ENCODE measurements around the gene SERPINB13.

Gene SERPINB13, protein sequence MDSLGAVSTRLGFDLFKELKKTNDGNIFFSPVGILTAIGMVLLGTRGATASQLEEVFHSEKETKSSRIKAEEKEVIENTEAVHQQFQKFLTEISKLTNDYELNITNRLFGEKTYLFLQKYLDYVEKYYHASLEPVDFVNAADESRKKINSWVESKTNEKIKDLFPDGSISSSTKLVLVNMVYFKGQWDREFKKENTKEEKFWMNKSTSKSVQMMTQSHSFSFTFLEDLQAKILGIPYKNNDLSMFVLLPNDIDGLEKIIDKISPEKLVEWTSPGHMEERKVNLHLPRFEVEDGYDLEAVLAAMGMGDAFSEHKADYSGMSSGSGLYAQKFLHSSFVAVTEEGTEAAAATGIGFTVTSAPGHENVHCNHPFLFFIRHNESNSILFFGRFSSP

DNA sequence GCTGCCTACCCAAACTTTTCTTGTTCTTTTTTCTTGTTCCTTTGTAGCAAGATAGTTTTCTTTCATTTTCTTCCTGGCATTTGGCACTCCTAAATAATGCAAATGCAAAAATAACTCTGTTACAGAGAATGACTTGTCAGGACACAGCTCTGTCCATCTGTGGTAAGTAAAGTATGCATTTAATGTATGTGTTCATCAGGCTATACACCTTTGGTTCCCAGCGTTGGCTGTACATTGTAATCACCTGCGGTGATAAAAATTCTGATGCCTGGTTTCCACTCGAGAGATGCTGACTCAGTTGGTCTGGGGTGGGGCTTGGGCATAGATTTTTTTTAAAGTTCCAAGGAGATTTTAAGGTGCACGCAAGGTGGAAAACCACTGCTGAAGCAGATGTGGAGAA lies at the start of gene SERPINB13:
SERPINB13 (plus strand) TSS at position 378 of the 400 bp plus-strand sequence. CDS start 1,325 bp downstream, outside the sequence.
- no peak for DNase-seq (ENCODE audit: low spot score)

DNA sequence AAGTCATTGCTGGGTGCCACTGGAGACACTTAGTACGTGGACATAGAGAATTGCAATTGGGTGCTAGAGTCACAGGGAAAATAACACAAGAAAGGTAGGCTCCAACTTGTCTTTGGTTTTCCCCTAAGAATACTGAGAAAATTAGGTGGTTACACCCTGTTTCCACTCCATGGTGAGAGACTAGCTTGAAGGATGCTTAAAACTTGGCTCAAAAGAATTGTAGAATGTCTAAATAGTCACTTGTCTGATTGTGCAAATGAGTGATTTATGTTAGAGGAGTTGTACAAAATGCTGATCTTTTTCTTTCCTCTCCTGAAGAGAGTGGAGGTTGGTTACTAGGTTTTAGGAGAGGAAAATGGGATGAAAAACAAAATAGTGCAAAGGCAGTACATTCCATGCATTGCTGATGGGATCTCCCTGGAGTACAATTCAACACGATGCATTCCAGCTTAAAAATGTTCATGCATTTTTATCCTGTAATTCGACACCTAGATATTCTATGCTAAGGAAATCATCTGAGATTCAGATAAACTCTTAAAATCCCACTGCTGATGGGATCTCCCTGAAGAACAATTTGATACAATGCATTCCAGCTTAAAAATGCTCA lies 47.1 kb upstream of the SERPINB13 start:
- no peak for DNase-seq (ENCODE audit: low spot score)

DNA sequence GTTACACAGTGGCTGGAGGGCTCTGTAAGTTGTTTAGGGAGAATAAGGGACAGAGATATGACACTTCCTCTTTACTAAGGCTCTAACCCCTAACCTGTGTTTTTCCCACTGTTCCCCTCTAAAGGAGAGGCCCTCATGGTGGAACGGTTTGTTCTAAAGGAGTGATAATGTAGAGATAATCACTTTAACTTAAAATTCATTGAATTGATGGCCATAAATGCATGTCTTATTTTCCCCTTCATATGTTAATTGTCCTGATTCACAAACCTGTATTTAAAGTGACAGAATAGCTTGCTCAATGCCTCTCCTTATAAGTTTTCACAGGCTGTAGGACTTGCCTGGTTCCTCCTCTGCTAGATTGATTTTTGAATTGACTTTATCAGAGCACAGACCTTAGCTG lies 45.1 kb upstream of the SERPINB13 start, which contains the start of gene SERPINB12:
SERPINB12 (plus strand) TSS at position 301 of the 400 bp plus-strand sequence. CDS start 13,791 bp downstream, outside the sequence.
- no peak for DNase-seq (ENCODE audit: low spot score)

DNA sequence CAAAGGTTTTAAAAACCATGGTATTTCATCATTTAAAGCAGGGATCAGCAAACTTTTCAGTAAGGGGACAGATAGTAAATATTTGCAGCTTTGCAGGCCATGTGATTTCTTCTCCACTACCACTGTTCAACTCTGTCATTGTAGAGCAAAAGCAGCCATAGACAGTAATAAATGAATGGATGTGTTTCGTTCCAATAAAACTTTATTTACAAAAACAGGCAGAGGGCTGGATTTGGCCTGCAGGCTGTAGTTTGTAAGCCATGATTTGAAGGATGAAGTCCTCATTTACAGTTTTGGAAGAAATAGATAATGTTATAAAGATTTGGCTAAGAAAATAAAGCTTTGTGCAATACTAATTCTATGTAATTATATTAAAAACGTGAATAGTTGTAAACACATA lies 43.1 kb upstream of the SERPINB13 start:
- no peak for DNase-seq (ENCODE audit: low spot score)

DNA sequence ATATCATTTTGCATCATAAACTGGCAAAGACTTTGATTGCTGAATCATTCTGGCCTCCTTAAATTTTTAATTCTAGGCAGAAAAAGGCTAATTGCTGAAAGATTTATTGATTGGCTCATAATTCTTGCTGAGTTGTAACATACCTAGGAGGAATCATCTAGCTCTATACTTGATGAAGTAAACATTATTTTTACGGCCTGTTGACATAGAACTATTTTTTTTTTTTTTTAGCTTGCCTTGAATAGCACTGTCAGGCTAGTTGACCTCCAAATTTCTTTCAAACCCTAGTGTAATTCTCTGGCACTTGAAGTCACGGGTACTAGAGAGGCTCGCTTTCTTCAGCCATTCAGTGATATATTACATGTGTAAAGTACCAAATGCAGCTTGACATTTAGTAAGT lies 42.1 kb upstream of the SERPINB13 start:
- no peak for DNase-seq (ENCODE audit: low spot score)

DNA sequence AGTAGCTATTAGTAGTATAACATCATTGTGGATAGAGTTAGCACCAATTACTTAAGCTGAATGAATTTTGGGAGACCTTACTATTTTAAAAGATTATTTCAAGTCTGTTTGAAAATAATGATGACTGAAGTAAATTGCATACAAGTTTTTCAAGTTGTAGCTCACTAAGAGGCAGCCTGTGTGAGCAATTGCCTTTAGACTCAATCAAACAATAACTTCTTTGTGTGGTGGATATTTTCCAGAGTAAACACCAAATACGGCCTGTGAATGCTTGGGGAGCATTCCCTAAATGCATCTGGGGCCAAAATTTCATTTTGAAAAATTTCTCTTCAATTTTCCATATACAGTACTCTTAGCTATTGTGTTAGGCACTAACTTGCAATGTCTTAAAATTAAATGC lies 37.1 kb upstream of the SERPINB13 start:
- DNase-seq (ENCODE audit: low spot score) = no peak

DNA sequence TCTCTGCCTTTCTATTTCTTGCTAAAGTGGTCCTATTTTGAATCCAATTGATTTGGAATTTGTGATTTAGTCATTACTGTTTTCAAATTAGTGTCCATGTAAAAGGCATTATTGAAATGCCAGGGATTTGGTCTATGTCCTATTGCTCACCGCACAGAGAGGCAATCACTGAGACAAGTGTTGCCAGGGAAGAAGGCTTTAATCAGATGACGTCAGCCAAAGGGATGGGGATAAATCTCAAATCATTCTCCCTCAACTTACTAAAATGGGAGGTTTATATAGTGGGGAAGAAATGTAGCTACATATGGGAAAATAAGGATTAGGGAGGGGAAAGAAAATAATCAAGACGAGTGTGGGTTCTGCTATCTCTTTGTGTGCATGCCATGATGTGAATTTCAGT lies 35.4 kb upstream of the SERPINB13 start:
- DNase-seq (ENCODE audit: low spot score) = no peak

DNA sequence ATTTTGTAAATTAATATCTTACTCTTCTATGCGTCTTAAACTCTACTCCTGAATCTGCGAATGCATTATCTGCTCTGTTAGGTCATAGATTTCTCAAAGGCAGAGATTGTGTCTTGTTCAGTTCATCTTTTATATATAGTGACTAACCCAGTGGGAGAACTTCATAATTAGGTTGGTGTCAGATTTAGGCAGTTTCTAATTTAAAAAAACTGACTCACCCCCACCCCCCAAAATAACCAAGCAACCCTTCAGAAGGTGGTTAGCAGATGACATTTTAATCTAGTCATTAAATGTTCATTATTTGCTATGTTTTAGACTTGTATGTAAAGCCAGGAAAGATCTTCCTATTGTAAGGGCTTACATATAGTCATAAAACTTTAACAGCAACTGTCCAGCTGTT lies 34.6 kb upstream of the SERPINB13 start:
- no peak for DNase-seq (ENCODE audit: low spot score)

DNA sequence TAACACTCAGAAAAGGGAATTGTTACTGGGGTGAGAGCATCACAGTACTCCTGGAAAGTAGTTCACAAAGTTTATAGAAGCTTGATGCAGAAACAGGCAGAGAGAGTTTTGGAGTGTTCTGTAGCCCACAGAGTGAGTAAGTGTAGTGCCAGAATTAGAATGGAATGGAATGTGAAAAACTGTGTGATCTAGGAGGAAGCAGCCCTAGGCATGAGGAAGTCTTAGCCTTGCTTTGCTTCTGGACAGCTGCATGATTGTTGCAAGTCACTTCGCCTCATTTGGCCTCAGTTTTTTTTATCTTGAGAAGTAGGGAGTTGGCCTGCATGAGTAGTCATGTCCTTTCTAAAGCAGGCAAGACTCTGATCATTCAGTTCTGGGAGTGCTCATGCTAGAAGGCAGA lies 34.1 kb upstream of the SERPINB13 start:
- DNase-seq (ENCODE audit: low spot score) = no peak

DNA sequence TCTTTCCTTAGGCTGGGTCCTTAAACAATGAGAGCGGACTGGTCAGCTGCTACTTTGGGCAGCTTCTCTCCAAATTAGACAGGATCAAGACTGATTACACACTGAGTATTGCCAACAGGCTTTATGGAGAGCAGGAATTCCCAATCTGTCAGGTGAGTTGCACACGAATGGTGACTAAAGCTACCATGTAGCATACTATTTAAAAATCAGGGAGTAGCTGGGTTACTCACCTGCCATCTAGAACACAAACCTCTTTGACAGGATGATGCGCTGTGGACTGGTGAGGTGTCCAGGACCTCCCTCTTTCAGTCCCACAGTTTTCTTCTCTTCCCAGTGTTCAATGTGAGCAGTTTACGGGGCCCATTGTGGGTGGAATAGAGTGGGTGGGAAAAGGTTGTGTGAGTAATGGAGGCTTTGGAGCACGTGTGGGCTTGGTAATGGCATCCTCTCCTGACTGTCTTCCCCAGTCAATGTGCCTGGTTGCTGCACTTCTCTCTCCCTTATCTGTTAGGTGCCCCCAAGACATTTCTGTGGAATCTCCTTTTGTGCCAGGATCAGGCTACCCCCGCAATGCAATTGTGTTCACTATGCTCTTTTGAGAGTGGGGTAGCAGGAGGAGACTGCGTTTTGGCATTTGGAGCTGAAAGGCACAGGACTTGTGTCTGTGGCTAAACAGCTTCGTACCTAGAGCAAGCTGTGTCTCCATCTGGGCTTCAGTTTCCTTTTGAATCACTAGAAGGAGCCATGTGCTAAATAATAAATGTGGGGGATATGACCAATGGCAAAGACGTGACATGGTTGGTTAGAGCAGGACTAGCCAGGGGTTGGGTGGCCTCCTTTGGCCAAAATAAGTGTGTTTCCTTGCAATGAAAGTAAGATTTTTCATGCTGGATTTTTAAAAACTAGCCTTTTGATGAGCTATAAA lies 27.3 kb upstream of the SERPINB13 start:
- no peak for DNase-seq (ENCODE audit: low spot score)

DNA sequence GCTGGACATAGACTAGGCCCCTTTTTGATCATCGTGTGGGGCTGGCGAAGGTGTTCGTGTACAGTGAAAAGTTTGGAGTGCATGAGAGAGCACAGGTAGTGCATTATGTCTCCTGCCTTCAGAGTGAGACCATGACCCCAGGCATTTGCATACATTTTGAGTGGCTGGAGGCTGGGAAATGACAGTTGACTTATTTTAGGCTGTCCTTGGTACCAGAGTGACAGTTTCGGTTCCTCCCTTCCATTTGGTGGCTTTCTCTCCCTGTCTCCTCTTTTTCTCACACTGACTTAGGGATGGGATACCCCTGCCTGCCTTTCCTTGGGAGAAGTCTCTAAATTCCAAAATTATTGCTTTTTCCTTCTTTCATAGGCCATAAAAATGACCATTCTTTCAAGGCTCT lies 24.9 kb upstream of the SERPINB13 start:
- DNase-seq (ENCODE audit: low spot score) = no peak

DNA sequence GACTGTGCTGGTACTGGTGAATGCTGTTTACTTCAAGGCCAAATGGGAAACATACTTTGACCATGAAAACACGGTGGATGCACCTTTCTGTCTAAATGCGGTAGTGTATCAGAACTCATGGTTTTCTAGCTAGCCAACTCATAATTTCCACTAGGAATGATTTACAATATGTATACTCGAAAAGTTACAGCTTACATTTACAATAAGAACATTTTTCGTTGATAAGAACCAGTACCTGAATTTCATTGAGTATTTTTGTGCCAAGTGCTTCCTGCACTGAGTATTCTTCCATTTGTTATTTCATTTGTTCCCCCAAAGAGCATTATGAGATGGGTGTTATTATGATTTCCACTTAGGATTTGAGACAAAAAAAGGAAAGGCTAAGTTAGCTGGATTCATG lies 23.1 kb upstream of the SERPINB13 start:
- DNase-seq (ENCODE audit: low spot score) = no peak

DNA sequence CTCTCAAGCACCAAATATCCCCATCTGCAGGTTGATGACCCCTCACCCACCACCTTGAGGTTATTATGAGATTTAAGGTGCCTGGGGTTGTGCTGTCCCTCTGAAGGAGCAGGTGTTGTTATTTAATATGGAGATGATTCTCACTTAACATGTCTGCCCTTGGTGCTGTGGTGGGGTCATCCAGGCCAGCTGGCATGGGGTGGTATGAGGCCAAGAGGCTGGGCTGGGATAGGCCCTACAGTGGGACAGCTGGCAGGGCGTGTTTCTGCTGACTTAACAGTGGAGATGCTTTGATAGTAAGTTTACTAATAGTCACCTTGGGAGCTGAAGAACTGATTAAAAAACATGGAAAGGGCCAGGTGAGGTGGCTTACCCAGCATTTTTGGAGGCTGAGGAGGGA lies 22.6 kb upstream of the SERPINB13 start:
- DNase-seq (ENCODE audit: low spot score) = no peak

DNA sequence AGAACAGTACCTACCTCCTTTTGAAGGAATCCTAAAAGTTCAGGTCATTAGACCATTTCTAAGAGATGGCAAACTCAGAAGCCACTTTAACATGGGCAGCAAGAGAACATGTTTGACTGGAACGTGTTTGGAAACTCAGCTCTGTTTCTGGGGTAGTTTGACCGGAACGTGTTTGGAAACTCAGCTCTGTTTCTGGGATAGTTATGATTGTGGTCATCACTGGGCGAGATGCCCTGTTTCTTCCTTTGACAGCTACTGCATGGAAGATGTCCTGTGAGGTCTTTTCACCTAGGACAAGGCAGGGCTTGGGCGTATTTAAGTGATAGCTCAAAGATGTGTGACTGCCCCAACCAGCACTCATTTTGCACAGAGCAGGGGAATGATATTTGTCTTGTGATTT lies 19.9 kb upstream of the SERPINB13 start:
- DNase-seq (ENCODE audit: low spot score) = no peak

DNA sequence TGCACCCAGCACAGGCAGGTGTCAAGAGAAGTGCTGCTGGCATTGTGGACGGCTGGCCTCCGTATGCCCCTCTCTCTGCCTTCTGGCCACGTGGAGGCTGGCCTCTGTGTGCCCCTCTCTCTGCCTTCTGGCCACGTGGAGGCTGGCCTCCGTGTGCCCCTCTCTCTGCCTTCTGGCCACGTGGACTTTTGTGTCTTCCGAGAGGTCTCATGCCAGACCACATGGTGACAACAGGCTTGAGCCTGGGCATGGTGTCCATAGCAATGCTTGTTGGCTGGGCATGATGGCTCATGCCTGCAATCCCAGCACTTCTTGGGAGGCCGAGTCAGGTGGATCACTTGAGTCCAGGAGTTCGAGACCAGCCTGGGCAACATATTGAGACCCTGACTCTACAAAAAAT lies 19.3 kb upstream of the SERPINB13 start:
- no peak for DNase-seq (ENCODE audit: low spot score)

DNA sequence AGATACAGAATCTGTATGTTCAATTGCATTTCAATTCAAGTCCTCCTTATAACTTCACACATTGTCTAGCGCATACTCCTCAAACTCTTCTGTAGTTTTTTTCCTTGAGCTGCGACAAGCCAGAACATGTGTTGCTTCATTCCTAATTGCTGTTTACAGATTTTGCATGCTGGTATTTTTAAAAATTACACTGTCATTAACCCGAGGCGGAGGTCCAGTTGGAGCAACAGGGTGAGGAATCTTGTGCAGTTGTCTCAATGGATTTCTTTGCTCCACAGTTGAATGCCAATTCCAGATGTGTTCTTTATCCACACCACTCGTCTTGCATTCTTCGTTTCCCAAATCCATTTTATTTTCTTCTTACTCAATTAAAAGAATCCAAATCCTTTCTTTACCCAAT lies 16.4 kb upstream of the SERPINB13 start:
- DNase-seq (ENCODE audit: low spot score) = no peak

DNA sequence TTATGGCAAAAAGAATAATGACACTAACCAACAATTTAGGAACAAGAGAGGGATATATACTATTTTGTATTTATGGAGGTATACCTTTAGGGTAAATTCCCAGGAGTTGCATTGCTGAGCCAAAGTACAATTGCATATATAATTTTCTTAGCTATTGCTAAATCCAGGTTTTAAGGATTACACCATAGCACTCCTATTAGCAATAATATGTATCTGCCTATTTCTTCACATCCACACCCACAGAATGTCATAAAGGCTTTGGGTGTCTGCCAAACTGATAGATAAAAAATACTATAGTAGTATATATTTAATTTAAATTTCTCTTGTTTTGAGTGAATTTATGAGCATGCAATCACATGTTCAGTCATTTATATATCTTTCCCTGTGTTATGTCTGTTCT lies 11.5 kb upstream of the SERPINB13 start:
- no peak for DNase-seq (ENCODE audit: low spot score)

DNA sequence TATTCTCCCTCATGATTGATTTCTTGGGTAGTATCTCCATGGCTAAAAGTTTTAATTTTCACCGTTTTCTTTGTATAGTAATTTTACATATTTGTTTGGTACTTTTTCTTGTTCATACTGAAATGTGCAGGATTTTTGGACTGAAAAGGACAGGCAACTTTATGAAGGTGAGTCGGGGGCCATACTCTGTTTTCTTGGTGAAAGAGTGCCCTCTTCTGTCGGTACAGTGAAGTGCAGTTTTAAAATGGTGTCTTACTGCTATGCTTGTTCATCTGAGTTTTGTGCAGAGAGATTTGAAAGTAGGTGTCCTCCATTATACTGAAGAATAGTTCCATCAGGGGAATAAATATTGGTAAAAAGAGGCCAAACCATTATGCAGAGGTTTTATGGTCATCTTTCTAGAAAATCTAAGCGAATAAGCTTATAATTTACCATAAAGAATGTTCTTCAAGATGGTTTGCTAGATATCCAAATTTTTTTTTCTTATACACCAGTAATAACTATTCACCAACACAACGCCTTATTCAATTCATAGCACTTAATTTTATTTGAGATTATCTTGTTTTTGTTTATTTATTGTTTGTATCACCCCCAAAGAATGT lies 8.7 kb upstream of the SERPINB13 start:
- no peak for DNase-seq (ENCODE audit: low spot score)

DNA sequence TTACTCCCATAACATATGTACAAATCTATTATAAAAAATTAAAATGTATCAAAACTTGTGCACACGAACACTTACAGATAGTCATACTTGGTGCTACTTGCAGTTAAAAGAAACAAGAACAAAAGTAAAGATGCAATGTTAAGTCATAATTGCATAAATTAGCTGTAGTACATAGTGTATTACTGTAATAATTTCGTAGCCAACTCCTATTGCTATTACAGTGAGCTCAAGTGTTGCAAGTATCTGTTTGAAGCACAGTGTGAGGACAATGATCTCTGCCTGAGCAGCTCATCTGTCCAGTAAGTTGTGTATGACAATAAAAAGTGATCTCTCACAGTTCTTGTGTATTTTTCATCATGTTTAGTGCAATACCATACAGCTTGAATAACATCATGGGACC lies 7.5 kb upstream of the SERPINB13 start:
- no peak for DNase-seq (ENCODE audit: low spot score)

DNA sequence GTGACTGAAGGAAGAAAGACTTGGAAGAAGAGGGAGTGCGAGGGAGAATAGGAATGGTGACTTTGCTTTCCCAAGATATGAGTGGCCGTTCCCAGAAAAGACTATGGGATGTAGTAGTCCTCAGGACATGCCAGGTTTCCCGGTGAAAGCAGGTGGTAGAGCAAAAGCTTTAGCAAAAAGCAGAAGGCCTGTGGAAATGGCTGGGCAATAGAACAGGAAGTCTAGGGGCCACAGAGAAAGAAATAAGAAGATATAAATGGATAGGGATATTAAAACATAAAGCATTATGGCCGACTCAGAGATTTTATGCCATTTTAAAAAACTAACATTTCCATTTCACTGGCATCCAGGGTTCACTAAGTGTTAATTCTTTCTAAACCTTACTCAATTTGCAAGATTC lies 1.2 kb upstream of the SERPINB13 start:
- DNase-seq (ENCODE audit: low spot score) = no peak

DNA sequence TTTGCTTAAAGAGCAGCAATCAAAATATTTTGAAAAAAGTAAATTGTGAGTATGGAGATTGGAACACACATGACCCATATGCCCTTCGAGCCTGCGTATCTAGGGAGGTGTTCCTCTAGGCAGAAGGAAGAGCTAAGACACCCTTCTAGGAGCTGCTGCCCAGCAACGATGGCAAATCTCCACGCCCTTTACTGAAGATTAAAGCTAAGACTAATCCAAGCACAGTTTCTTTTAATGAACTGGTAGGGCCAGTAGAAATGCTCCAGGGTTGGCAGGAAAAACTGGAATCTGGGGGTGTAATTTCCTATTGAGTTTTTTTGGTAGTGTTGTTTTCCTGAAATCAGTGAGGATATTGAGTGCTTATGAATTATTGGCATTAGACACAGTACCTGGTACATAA lies 712 bp upstream of the SERPINB13 start:
- no peak for DNase-seq (ENCODE audit: low spot score)

DNA sequence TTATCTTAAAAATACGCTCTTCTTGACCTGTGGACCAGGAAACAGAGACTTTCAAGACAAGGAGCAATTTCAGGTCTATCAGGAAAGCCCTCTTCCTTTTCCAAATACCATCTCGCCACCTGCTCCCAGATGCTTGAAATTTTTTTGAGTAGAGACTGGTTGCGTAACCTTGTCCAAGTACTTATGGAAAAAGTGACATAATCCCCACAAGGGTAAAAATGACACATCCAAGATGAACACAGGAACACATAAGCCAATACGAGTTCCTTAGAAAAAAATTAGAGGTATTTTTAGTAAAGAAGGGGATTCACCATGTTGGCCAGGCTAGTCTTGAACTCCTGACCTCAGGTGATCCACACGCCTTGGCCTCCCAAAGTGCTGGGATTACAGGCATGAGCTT lies 1.8 kb downstream of the SERPINB13 start:
- no peak for DNase-seq (ENCODE audit: low spot score)
